VCaP (cell line): ENCODE results near the gene SLC39A13.

Experiments used
- H3K27ac ChIP-seq: fragments of 450-650 bp; 2 replicates; pipeline ENCODE4 v1.5.1; 2017
- CTCF ChIP-seq: fragments of 450-650 bp; conservative IDR thresholded peaks from 2 replicates; pipeline ENCODE4 v1.5.1; 2017; ENCODE audit warnings: mild to moderate bottlenecking, moderate library complexity

Gene SLC39A13

GRCh38 chr11:47391711-47392432 lies 16.5 kb upstream of the SLC39A13 start:
- H3K27ac ChIP-seq: no peak overlapping the region
- no peak for TF ChIP-seq CTCF

GRCh38 chr11:47392546-47393162 lies 15.7 kb upstream of the SLC39A13 start:
- TF ChIP-seq CTCF: no peak
- no peak overlapping the region for H3K27ac ChIP-seq

- no peak overlapping the region for H3K27ac ChIP-seq
- TF ChIP-seq CTCF: no peak
These were observed 15.0 kb upstream of the SLC39A13 start for GRCh38 chr11:47393163-47394049.

- H3K27ac ChIP-seq: no peak overlapping the region
- no peak for TF ChIP-seq CTCF
These were observed 14.4 kb upstream of the SLC39A13 start for GRCh38 chr11:47394050-47394321.

GRCh38 chr11:47394322-47395222 lies 13.8 kb upstream of the SLC39A13 start:
- no peak overlapping the region for H3K27ac ChIP-seq
- TF ChIP-seq CTCF: no peak

GRCh38 chr11:47395223-47396048 lies 13.0 kb upstream of the SLC39A13 start:
- no peak overlapping the region for H3K27ac ChIP-seq
- no peak for TF ChIP-seq CTCF
